WTC11 (cell line): ENCODE results near the gene RIN2. TPM values are rescaled to one million over a fixed set of nuclear protein-coding genes. Genes with fewer than 3 reads are reported as not detected.

ENCODE experiments used
- ELF4 ChIP-seq: sonication (generic); formaldehyde crosslinking; IDR thresholded peaks from 2 replicates; pipeline ENCODE4 v1.8.1; 2022; ENCODE audit warnings: low read depth, mild to moderate bottlenecking, moderate library complexity, missing genetic modification reagents
- ETV6 ChIP-seq: sonication (generic); formaldehyde crosslinking; IDR thresholded peaks from 2 replicates; pipeline ENCODE4 v1.8.1; 2022; ENCODE audit warnings: mild to moderate bottlenecking, missing genetic modification reagents
- HMGA2 ChIP-seq: fragments of 250-450 bp; sonication (Bioruptor Pico); IDR thresholded peaks from 2 replicates; pipeline ENCODE4 v1.4.0; 2021; ENCODE audit warnings: mild to moderate bottlenecking, moderate library complexity
- OVOL2 ChIP-seq: fragments of 250-450 bp; sonication (Bioruptor Pico); IDR thresholded peaks from 2 replicates; pipeline ENCODE4 v1.9.0; 2021; ENCODE audit warnings: mild to moderate bottlenecking, borderline replicate concordance
- PRRX2 ChIP-seq: fragments of 250-450 bp; sonication (Bioruptor Pico); IDR thresholded peaks from 2 replicates; pipeline ENCODE4 v1.8.0; 2021; ENCODE audit warnings: mild to moderate bottlenecking
- SMAD3 ChIP-seq: sonication (generic); formaldehyde crosslinking; IDR thresholded peaks from 2 replicates; pipeline ENCODE4 v1.8.0; 2022; ENCODE audit warnings: missing genetic modification reagents, mild to moderate bottlenecking, borderline replicate concordance
- TEAD4 ChIP-seq: sonication (generic); formaldehyde crosslinking; IDR thresholded peaks from 2 replicates; pipeline ENCODE4 v1.8.0; 2022; ENCODE audit warnings: mild to moderate bottlenecking, missing genetic modification reagents
- ZNF396 ChIP-seq: fragments of 250-450 bp; sonication (Bioruptor Pico); IDR thresholded peaks from 2 replicates; pipeline ENCODE4 v1.8.0; 2021; ENCODE audit warnings: mild to moderate bottlenecking, moderate library complexity, borderline replicate concordance
- total RNA-seq: library from RNA; stranded (reverse); gene quantifications from 3 replicates; pipeline ENCODE4 v1.2.3, GENCODE V29; 2021
- TF ChIP-seq, protein P1 (sequence below): sonication (generic); formaldehyde crosslinking; conservative IDR thresholded peaks from 2 replicates; pipeline ENCODE4 v1.8.1; 2023; ENCODE audit warnings: mild to moderate bottlenecking, low read depth, missing genetic modification reagents, moderate library complexity
- TF ChIP-seq, protein P2 (sequence below): fragments of 250-450 bp; sonication (Bioruptor Pico); IDR thresholded peaks from 2 replicates; pipeline ENCODE4 v1.9.0; 2021; ENCODE audit warnings: moderate library complexity, mild to moderate bottlenecking, inconsistent platforms, borderline replicate concordance
- TF ChIP-seq, protein P3 (sequence below): sonication (generic); formaldehyde crosslinking; conservative IDR thresholded peaks from 2 replicates; pipeline ENCODE4 v1.8.1; 2022; ENCODE audit warnings: mild to moderate bottlenecking, missing genetic modification reagents
- TF ChIP-seq, protein P4 (sequence below): sonication (generic); formaldehyde crosslinking; IDR thresholded peaks from 2 replicates; pipeline ENCODE4 v1.8.1; 2022; ENCODE audit warnings: missing genetic modification reagents, borderline replicate concordance
- TF ChIP-seq, protein P5 (sequence below): sonication (generic); formaldehyde crosslinking; IDR thresholded peaks from 2 replicates; pipeline ENCODE4 v1.8.0; 2023; ENCODE audit warnings: mild to moderate bottlenecking, missing genetic modification reagents
- TF ChIP-seq, protein P6 (sequence below): sonication (generic); formaldehyde crosslinking; IDR thresholded peaks from 2 replicates; pipeline ENCODE4 v1.8.0; 2022; ENCODE audit warnings: mild to moderate bottlenecking, missing genetic modification reagents
- TF ChIP-seq, protein P7 (sequence below): fragments of 250-450 bp; sonication (Bioruptor Pico); IDR thresholded peaks from 2 replicates; pipeline ENCODE4 v1.8.0; 2021; ENCODE audit warnings: mild to moderate bottlenecking

Gene RIN2
- total RNA-seq, 1 experiment from 2014 or later: 4.3 TPM

DNA sequence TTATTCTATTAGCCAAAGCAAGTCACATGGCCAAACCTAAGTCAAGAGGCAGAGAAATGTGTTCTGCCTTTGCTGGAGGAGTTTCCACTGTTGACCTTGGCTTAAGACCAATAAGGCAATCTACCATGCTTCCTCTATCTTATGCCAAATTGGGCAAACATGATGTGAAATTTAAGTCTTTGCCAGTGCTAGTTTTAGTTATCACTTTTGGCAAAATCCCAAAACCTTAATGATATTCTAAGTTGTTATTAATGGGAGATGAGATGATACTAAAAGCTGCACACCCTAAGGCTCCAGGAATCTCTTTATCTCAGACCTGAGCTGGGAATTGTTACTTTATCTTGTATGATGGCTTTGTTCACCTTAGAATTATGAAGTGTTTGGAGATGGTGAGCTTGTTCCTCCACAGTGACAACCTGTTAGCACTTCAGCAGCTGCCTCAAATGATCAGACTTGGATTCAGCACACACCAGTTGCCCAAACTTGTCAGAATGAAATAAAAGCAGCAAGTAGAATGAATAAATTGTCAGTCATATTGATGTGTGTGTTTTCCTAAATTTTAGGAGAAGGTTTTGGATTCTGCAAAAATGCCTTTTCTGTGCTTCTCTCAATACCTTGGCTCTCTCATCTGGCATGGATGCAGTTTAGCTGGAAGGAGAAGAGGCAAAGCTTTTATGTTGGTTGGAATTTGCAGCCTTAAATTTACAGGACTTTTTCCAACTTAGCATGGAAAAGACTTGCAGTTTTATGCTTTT lies 49.3 kb downstream of the RIN2 start (continued):
- no peak for TF ChIP-seq ELF4 (CRISPR knock-in tag)
- TF ChIP-seq, protein P1, sequence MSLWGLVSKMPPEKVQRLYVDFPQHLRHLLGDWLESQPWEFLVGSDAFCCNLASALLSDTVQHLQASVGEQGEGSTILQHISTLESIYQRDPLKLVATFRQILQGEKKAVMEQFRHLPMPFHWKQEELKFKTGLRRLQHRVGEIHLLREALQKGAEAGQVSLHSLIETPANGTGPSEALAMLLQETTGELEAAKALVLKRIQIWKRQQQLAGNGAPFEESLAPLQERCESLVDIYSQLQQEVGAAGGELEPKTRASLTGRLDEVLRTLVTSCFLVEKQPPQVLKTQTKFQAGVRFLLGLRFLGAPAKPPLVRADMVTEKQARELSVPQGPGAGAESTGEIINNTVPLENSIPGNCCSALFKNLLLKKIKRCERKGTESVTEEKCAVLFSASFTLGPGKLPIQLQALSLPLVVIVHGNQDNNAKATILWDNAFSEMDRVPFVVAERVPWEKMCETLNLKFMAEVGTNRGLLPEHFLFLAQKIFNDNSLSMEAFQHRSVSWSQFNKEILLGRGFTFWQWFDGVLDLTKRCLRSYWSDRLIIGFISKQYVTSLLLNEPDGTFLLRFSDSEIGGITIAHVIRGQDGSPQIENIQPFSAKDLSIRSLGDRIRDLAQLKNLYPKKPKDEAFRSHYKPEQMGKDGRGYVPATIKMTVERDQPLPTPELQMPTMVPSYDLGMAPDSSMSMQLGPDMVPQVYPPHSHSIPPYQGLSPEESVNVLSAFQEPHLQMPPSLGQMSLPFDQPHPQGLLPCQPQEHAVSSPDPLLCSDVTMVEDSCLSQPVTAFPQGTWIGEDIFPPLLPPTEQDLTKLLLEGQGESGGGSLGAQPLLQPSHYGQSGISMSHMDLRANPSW (CRISPR knock-in tag): no peak
- TF ChIP-seq TEAD4 (CRISPR knock-in tag): no peak
- no peak for TF ChIP-seq OVOL2 (CRISPR knock-in tag)
- TF ChIP-seq, protein P2, sequence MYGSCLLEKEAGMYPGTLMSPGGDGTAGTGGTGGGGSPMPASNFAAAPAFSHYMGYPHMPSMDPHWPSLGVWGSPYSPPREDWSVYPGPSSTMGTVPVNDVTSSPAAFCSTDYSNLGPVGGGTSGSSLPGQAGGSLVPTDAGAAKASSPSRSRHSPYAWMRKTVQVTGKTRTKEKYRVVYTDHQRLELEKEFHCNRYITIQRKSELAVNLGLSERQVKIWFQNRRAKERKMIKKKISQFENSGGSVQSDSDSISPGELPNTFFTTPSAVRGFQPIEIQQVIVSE: no peak
- TF ChIP-seq ETV6 (CRISPR knock-in tag): no peak
- TF ChIP-seq, protein P3, sequence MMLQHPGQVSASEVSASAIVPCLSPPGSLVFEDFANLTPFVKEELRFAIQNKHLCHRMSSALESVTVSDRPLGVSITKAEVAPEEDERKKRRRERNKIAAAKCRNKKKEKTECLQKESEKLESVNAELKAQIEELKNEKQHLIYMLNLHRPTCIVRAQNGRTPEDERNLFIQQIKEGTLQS (CRISPR knock-in tag): no peak
- no peak for TF ChIP-seq HMGA2 (CRISPR knock-in tag)
- TF ChIP-seq, protein P4, sequence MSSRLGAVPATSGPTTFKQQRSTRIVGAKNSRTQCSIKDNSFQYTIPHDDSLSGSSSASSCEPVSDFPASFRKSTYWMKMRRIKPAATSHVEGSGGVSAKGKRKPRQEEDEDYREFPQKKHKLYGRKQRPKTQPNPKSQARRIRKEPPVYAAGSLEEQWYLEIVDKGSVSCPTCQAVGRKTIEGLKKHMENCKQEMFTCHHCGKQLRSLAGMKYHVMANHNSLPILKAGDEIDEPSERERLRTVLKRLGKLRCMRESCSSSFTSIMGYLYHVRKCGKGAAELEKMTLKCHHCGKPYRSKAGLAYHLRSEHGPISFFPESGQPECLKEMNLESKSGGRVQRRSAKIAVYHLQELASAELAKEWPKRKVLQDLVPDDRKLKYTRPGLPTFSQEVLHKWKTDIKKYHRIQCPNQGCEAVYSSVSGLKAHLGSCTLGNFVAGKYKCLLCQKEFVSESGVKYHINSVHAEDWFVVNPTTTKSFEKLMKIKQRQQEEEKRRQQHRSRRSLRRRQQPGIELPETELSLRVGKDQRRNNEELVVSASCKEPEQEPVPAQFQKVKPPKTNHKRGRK (CRISPR knock-in tag): no peak
- no peak for TF ChIP-seq SMAD3 (CRISPR knock-in tag)
- no peak for TF ChIP-seq PRRX2 (CRISPR knock-in tag)
- TF ChIP-seq, protein P5, sequence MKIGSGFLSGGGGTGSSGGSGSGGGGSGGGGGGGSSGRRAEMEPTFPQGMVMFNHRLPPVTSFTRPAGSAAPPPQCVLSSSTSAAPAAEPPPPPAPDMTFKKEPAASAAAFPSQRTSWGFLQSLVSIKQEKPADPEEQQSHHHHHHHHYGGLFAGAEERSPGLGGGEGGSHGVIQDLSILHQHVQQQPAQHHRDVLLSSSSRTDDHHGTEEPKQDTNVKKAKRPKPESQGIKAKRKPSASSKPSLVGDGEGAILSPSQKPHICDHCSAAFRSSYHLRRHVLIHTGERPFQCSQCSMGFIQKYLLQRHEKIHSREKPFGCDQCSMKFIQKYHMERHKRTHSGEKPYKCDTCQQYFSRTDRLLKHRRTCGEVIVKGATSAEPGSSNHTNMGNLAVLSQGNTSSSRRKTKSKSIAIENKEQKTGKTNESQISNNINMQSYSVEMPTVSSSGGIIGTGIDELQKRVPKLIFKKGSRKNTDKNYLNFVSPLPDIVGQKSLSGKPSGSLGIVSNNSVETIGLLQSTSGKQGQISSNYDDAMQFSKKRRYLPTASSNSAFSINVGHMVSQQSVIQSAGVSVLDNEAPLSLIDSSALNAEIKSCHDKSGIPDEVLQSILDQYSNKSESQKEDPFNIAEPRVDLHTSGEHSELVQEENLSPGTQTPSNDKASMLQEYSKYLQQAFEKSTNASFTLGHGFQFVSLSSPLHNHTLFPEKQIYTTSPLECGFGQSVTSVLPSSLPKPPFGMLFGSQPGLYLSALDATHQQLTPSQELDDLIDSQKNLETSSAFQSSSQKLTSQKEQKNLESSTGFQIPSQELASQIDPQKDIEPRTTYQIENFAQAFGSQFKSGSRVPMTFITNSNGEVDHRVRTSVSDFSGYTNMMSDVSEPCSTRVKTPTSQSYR (CRISPR knock-in tag): no peak
- no peak for TF ChIP-seq ZNF396 (CRISPR knock-in tag)
- TF ChIP-seq, protein P6, sequence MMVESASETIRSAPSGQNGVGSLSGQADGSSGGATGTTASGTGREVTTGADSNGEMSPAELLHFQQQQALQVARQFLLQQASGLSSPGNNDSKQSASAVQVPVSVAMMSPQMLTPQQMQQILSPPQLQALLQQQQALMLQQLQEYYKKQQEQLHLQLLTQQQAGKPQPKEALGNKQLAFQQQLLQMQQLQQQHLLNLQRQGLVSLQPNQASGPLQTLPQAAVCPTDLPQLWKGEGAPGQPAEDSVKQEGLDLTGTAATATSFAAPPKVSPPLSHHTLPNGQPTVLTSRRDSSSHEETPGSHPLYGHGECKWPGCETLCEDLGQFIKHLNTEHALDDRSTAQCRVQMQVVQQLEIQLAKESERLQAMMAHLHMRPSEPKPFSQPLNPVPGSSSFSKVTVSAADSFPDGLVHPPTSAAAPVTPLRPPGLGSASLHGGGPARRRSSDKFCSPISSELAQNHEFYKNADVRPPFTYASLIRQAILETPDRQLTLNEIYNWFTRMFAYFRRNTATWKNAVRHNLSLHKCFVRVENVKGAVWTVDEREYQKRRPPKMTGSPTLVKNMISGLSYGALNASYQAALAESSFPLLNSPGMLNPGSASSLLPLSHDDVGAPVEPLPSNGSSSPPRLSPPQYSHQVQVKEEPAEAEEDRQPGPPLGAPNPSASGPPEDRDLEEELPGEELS (CRISPR knock-in tag): no peak
- TF ChIP-seq, protein P7, sequence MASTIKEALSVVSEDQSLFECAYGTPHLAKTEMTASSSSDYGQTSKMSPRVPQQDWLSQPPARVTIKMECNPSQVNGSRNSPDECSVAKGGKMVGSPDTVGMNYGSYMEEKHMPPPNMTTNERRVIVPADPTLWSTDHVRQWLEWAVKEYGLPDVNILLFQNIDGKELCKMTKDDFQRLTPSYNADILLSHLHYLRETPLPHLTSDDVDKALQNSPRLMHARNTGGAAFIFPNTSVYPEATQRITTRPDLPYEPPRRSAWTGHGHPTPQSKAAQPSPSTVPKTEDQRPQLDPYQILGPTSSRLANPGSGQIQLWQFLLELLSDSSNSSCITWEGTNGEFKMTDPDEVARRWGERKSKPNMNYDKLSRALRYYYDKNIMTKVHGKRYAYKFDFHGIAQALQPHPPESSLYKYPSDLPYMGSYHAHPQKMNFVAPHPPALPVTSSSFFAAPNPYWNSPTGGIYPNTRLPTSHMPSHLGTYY (CRISPR knock-in tag): no peak
